Gastroesophageal sphincter (tissue), 3 donors: Measurements from ENCODE around the gene MAP9.

ENCODE experiments used
- CTCF ChIP-seq, 4 experiments: fragments of 200-600 bp in 2 of 4; fragments of 450-650 bp in 2 of 4; sonication (generic) in 1 of 4; IDR thresholded peaks; one replicate each; pipeline ENCODE4 v1.5.1; 2017 to 2019; ENCODE audit warnings: antibody characterized with exemption in 4 of 4, mild to moderate bottlenecking in 2 of 4, moderate library complexity in 2 of 4
- POLR2A ChIP-seq, 2 donors: fragments of 450-650 bp; IDR thresholded peaks; one replicate each; pipeline ENCODE4 v1.6.1; 2017; ENCODE audit warnings: antibody characterized with exemption in 2 of 2, mild to moderate bottlenecking in 2 of 2, moderate library complexity in 1 of 2

DNA sequence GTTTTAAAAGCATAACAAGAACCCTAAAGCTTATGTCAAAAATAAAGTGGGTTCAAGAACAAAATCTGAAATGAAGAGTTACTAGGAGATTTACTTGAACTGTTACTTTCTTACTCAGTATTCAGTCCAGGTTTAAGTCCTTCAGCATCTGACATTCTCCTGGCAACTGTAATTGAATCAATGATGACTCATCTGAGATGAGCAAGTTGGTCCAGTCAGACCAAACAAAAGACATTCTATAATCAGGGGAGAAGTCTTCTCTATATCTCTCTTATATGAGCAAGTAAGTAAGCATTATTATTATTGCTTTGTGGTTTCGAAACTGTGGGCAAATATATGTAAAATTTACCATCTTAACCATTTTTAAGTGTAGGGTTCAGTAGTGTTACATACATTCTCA, 34.6 kb downstream of the MAP9 start:
- no peak for TF ChIP-seq CTCF (IDR thresholded peaks at IDR 0.05)
- no peak for TF ChIP-seq POLR2A (IDR thresholded peaks at IDR 0.05)
